Spleen (tissue), 11 donors: ENCODE data around the gene GRIK5. TPM values are rescaled to one million over a fixed set of nuclear protein-coding genes. Genes with fewer than 3 reads are reported as not detected.
"Not testable (repeated sequence)": the region's sequence is repeated elsewhere in the genome, so short reads cannot be mapped to it uniquely, and the experiment has no call there.

Experiments used
- DNase-seq: peaks from one replicate; pipeline ENCODE4 v3.0.0-alpha.2; 2020
- H3K27ac ChIP-seq, 8 donors: fragments of 200-600 bp; sonication (generic) in 7 of 8; 1 replicate in 4 of 8; 2 replicates in 4 of 8; pipeline versions ENCODE4 v1.5.0 to v1.8.0; 2016 to 2021; ENCODE audit warnings: inconsistent platforms in 4 of 8, mild to moderate bottlenecking in 4 of 8, moderate library complexity in 1 of 8
- H3K27me3 ChIP-seq, 7 donors: fragments of 200-600 bp; sonication (generic) in 6 of 7; replicated peaks in 1 of 7; 1 replicate in 4 of 7; 2 replicates in 3 of 7; pipeline versions ENCODE4 v1.5.0 to v1.8.0; 2016 to 2021; ENCODE audit warnings: inconsistent platforms in 3 of 7, mild to moderate bottlenecking in 1 of 7
- H3K36me3 ChIP-seq, 6 donors: fragments of 200-600 bp; sonication (generic) in 5 of 6; 1 replicate in 4 of 6; 2 replicates in 2 of 6; pipeline versions ENCODE4 v1.5.0 to v1.8.0; 2016 to 2021; ENCODE audit warnings: inconsistent platforms in 2 of 6
- H3K4me1 ChIP-seq, 6 donors: fragments of 200-600 bp; sonication (generic) in 5 of 6; 1 replicate in 3 of 6; 2 replicates in 3 of 6; pipeline versions ENCODE4 v1.5.0 to v1.8.0; 2016 to 2021; ENCODE audit warnings: inconsistent platforms in 3 of 6
- H3K4me3 ChIP-seq, 8 donors: fragments of 200-600 bp; sonication (generic) in 7 of 8; 1 replicate in 4 of 8; 2 replicates in 4 of 8; pipeline versions ENCODE4 v1.5.0 to v1.8.0; 2016 to 2021; ENCODE audit warnings: inconsistent platforms in 4 of 8, mild to moderate bottlenecking in 4 of 8, moderate library complexity in 2 of 8
- H3K9me3 ChIP-seq, 8 donors: fragments of 200-600 bp; sonication (generic) in 7 of 8; 1 replicate in 4 of 8; 2 replicates in 4 of 8; pipeline versions ENCODE4 v1.5.0 to v1.8.0; 2016 to 2021; ENCODE audit warnings: inconsistent platforms in 4 of 8
- POLR2A ChIP-seq, 3 donors: fragments of 450-650 bp; IDR thresholded peaks; one replicate each; pipeline ENCODE4 v1.5.1; 2017; ENCODE audit warnings: antibody characterized with exemption in 3 of 3, mild to moderate bottlenecking in 1 of 3
- POLR2AphosphoS5 ChIP-seq, 3 donors: sonication (generic); formaldehyde crosslinking; IDR thresholded peaks; one replicate each; pipeline ENCODE4 v1.5.1; 2017; ENCODE audit warnings: antibody characterized with exemption in 3 of 3
- WGBS, 5 donors: extraction: QIAGEN DNeasy Blood & Tissue Kit in 3 of 5; methylation state at CpG; one replicate each; pipeline versions ENCODE4 v1.1.5 to v1.1.7; 2013 to 2018; 5-methylcytosine and 5-hydroxymethylcytosine counted together
- intact Hi-C: fragments of 100-400 bp; cut with DNase I; formaldehyde crosslinking; loops from one replicate; pipeline ENCODE4 v1.15.0; 2023; ENCODE audit warnings: low total_unique reads
- polyA plus RNA-seq, 3 donors: library from polyadenylated mRNA; stranded (reverse); fragments of 200-250 nt; gene quantifications; one replicate each; pipeline ENCODE4 v1.2.1, GENCODE V29; 2013
- total RNA-seq, 7 donors: library from RNA; depleted of rRNA in 3 of 7; stranded (reverse); fragments of >200 nt in 3 of 7; fragmentation: NEBNext Ultra II Directional in 4 of 7; extraction: Animal tissue kit (Norgen Biotek cat#: 25700) in 4 of 7; gene quantifications; one replicate each; pipeline versions ENCODE4 v1.1.0 to v1.2.1, GENCODE V29; 2016 to 2021
- TF ChIP-seq, protein P1 (sequence below), 11 experiments: fragments of 200-600 bp in 7 of 11; fragments of 450-650 bp in 4 of 11; sonication (generic) in 4 of 11; IDR thresholded peaks in 8 of 11; conservative IDR thresholded peaks in 3 of 11; 1 replicate in 7 of 11; 2 replicates in 4 of 11; pipeline versions ENCODE4 v1.4.0 to v1.8.0; 2016 to 2021; ENCODE audit warnings: antibody characterized with exemption in 11 of 11, inconsistent platforms in 4 of 11, mild to moderate bottlenecking in 1 of 11
- donor health status: healthy with polysubstance abuse.
- donor health status: DM: no; HTN: no; CAD: no; lungs with moderate emphysema.
- donor health status: DM: no; HTN: no; CAD: no.
- donor health status: Bipolar disorder and iron deficiency.
- donor health status: healthy.
- donor health status: DM: no; HTN: no; CAD: no.
- donor health status: DM: yes; HTN: yes; CAD: no.

GRIK5 gene
- total and polyA plus RNA-seq, 10 donors, result 0.94 to 4.7 (median 2.1) TPM

DNA sequence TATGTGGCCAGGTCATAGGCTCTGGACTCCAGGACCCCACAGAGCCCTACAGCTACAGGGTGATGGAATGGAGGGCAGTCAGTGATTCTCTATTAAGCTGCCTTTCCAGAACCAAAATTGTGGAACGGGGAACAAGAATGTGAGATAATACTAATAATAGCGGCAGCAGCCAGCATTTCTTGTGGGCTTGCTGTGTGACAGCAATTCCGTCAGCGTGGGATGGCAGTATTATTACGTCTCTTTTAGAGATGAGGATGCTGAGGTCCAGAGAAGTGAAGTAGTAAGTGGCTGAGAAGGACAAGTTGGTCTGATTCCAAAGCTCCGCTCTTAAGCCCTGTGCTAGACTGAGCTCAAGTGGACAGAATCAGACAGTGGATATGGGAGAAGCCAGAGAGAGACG is 24.4 kb downstream of the GRIK5 start:
- Histone ChIP-seq H3K4me3 (no peak overlapping the region), H3K4me1 (peaks cover 0 to 12% (median 2%) of the 10 kb centered on the region in 6 donors), H3K36me3 (no peaks in the 10 kb centered on the region), H3K27ac (no peak overlapping the region), H3K9me3 (no peaks in the 10 kb centered on the region), H3K27me3 (peaks cover 0 to 4% (median 0%) of the 10 kb centered on the region in 7 donors)
- DNase-seq, result no peak
- TF ChIP-seq POLR2AphosphoS5 (IDR thresholded peaks at IDR 0.05) (no peak), POLR2A (IDR thresholded peaks at IDR 0.05) (no peak)
- TF ChIP-seq, protein P1, sequence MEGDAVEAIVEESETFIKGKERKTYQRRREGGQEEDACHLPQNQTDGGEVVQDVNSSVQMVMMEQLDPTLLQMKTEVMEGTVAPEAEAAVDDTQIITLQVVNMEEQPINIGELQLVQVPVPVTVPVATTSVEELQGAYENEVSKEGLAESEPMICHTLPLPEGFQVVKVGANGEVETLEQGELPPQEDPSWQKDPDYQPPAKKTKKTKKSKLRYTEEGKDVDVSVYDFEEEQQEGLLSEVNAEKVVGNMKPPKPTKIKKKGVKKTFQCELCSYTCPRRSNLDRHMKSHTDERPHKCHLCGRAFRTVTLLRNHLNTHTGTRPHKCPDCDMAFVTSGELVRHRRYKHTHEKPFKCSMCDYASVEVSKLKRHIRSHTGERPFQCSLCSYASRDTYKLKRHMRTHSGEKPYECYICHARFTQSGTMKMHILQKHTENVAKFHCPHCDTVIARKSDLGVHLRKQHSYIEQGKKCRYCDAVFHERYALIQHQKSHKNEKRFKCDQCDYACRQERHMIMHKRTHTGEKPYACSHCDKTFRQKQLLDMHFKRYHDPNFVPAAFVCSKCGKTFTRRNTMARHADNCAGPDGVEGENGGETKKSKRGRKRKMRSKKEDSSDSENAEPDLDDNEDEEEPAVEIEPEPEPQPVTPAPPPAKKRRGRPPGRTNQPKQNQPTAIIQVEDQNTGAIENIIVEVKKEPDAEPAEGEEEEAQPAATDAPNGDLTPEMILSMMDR (IDR thresholded peaks at IDR 0.05 in 8 of 11, conservative IDR thresholded peaks at IDR 0.05 in 3 of 11), result no peak
- 86 to 95% (median 92%) methylated on average over 7 of the region's 7 CpGs for WGBS, 5 donors
- intact Hi-C loops, result no loop called here

DNA sequence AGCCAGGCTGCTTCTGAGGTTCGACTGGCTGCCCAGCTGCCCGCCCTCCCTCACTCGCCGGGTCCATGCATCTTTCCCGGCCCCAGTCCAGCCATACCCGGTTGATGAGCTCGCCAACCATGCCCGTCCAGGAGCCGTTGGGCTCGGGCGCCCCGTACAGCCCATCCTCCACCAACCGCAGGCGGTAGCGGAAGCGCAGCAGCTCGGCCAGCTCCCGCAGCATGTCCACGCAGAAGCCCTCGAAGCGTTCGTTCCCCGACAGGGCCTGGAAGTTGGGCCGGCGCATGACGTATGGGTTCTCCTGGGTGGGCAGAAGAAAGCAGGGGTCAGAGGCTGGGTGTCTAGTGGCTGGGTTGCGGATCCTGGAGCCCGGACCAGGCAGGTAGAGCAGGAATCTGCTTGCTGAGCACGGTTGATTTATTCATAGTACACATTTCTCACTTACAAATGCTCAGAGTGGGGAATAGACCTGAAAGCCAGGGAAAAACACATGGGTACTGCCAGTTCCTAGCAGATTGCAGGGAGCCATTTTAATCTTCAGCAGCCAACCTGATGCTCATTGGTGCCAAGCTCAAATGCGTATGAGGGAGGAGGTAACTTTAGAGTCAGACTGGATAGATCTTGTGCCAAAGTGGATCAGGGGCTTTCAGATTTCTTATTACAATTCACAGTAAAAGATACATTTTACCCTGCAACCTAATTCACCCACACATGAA is 27.4 kb downstream of the GRIK5 start:
- Histone ChIP-seq H3K4me3 (no peak overlapping the region), H3K36me3 (no peaks in the 10 kb centered on the region), H3K27ac (no peak overlapping the region), H3K9me3 (no peaks in the 10 kb centered on the region), H3K4me1 (no peaks in the 10 kb centered on the region), H3K27me3 (peaks cover 0 to 4% (median 0%) of the 10 kb centered on the region in 7 donors)
- TF ChIP-seq, protein P1 (IDR thresholded peaks at IDR 0.05 in 8 of 11, conservative IDR thresholded peaks at IDR 0.05 in 3 of 11), result no peak
- TF ChIP-seq POLR2A (IDR thresholded peaks at IDR 0.05), result no peak
- no peak for TF ChIP-seq POLR2AphosphoS5 (IDR thresholded peaks at IDR 0.05)
- intact Hi-C loops, result no loop called here
- DNase-seq, result no peak
- 87 to 95% (median 91%) methylated on average over 28 to 30 of the region's 30 CpGs for WGBS, 5 donors

DNA sequence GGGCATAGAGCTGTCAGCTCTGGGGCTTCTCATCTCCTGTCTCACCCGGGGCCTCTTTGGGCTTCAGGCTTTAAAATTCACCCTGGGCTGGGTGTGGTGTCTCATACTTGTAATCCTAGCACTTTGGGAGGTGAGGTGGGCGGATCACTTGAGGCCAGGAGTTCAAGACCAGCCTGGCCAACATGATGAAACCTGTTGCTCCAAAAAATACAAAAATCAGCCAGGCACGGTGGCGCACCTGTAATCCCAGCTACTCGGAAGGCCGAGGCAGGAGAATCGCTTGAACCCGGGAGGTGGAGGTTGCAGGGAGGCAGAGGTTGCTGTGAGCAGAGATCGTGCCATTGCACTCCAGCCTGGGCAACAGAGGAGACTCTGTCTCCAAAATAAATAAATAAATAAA is 29.5 kb downstream of the GRIK5 start:
- 90 to 96% (median 91%) methylated on average over 9 of the region's 9 CpGs for WGBS, 5 donors
- intact Hi-C loops, H3K27ac ChIP-seq, H3K4me1 ChIP-seq, H3K4me3 ChIP-seq, H3K9me3 ChIP-seq, H3K36me3 ChIP-seq, DNase-seq, H3K27me3 ChIP-seq: not testable (repeated sequence)

DNA sequence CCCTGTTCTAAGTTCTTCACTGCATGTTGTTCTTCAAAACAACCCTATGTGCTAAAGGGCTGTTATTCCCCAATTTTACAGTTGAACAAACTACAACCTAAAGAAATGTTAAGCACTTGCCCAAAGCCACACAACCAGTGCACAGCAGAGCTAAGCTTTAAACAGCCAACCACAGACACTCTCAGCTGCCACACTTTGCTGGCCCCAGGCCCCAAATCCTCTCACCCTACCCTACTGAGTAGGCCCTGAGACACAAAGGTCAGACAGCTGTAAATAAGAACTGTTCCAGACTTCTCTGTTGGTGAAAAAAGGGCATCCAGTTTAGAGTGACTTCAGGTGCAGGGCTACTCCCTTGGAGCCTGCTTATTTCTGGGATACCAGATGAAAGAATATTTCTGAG is 30.0 kb downstream of the GRIK5 start:
- DNase-seq, result no peak
- H3K9me3 ChIP-seq, result no peaks in the 10 kb centered on the region
- peaks cover 0 to 2% (median 0%) of the 10 kb centered on the region in 6 donors for H3K4me1 ChIP-seq
- H3K27me3 ChIP-seq, result peaks cover 0 to 4% (median 0%) of the 10 kb centered on the region in 7 donors
- H3K27ac ChIP-seq, result no peak overlapping the region
- no peaks in the 10 kb centered on the region for H3K36me3 ChIP-seq
- H3K4me3 ChIP-seq, result no peak overlapping the region
- TF ChIP-seq, protein P1 (IDR thresholded peaks at IDR 0.05 in 8 of 11, conservative IDR thresholded peaks at IDR 0.05 in 3 of 11), result no peak
- TF ChIP-seq POLR2A (IDR thresholded peaks at IDR 0.05) (no peak), POLR2AphosphoS5 (IDR thresholded peaks at IDR 0.05) (no peak)
- intact Hi-C loops, result no loop called here
